Kidney tubule cell (primary cell): Measurements from ENCODE around the gene DEFB115.
"Not testable (repeated sequence)": the region's sequence is repeated elsewhere in the genome, so short reads cannot be mapped to it uniquely, and the experiment has no call there.

Experiments
- DNase-seq: peaks from one replicate; pipeline ENCODE4 v3.0.0-alpha.2; 2018; ENCODE audit warnings: low spot score

The DEFB115 gene

GRCh38 chr20:31257364-31257763 is at the start of gene DEFB115:
Gene DEFB115, plus strand, starts transcription at chr20:31257664. Its CDS starts 0 bp downstream, at chr20:31257664.
- no peak for DNase-seq

GRCh38 chr20:31236953-31237352 is 20.5 kb upstream of the DEFB115 start:
- no peak for DNase-seq

GRCh38 chr20:31237763-31238162 is 19.7 kb upstream of the DEFB115 start:
- no peak for DNase-seq

- no peak for DNase-seq
These were observed 18.3 kb upstream of the DEFB115 start for GRCh38 chr20:31239139-31239538.

GRCh38 chr20:31256959-31257358 is 505 bp upstream of the DEFB115 start:
- DNase-seq = no peak

GRCh38 chr20:31260326-31260932 is 3.0 kb downstream of the DEFB115 start:
- DNase-seq = peak; percentile 5

GRCh38 chr20:31274441-31274840 is 17.0 kb downstream of the DEFB115 start:
- DNase-seq = no peak

GRCh38 chr20:31278178-31278577 is 20.7 kb downstream of the DEFB115 start:
- no peak for DNase-seq

- DNase-seq = not testable (repeated sequence)
These were observed 27.5 kb downstream of the DEFB115 start for GRCh38 chr20:31284964-31285363.

GRCh38 chr20:31308535-31309162 is 51.2 kb downstream of the DEFB115 start, which contains the start of gene DEFB116:
Gene DEFB116, minus strand, starts transcription at chr20:31308585. Its CDS starts 0 bp downstream, at chr20:31308585.
- DNase-seq = no peak
